ENCODE data around the gene CAMK1D. TPM values are rescaled to one million over a fixed set of nuclear protein-coding genes. Genes with fewer than 3 reads are reported as not detected.
A peak's percentile ranks its signal among the peaks of the same experiment; 100 is the strongest.

Gene CAMK1D
- polyA plus RNA-seq, 2 of the 4 experiments (the other 2 are of a cell fraction) = 6.6 to 12.5 TPM

DNA sequence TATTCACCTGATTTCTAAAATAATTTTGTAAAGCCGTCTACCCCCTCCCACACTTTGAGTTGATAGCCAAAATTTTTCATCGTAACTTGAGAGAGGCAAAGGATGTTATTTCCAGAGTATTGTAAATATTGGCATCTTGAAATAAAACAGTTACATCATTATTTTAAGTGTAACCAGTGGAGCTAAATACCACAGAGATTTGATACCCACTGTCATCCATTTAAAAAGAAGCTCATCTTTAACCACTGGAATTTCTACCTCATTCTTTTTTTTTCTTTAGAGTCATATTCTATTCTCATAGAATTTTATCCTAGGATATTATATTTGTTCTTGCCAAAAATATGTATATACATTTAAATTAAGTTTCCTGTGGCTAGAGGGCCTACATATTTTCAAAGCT is 48.6 kb downstream of the CAMK1D start:
- CTCF ChIA-PET = interaction anchor here (1.0 to 1.1 kb wide), 3 partner anchors 31 to 313 kb away, joined by 3 to 5 read pairs (median 3); no protein-coding TSS in a partner anchor

DNA sequence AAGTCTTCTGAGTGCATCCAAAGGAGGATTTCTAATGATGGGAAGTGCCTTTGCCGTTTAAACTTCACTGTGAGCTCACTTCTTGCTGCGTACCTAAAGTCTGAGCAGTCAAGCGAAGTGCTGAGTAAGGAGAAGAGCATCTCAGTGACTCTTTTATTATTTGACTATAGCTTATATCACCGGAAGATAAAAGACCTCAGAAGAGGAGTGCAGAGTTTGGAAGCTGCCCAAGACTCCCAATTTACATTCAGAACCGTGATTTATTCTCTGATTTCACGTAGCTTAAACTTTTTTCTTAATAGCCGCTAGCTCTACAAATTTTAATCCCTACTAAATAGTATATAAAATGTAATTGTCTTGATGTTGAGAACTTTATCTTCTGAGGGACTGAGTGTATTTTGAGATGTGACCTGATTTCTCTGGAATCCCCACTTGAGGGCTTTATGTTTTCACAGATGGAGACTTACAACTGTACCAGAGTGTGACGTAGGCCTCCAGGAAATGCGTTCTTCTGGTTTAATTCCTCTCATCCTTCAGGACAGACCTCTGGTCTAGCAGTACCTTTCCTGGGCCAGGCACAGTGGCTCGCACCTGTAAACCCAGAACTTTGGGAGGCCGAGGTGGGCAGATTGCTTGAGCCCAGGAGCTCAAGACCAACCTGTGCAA is 51.1 kb downstream of the CAMK1D start:
- no peak for FAIRE-seq

More for the DNA sequence above, 48.6 kb downstream of the CAMK1D start:
- no peak overlapping the region for H3K4me3 ChIP-seq
- no peaks in the 10 kb centered on the region for H3K9me3 ChIP-seq
- H3K4me2 ChIP-seq = no peak overlapping the region
- ATAC-seq (no peak), FAIRE-seq (no peak), DNase-seq (ENCODE audit: low read depth in 1 of 2, low spot score in 1 of 2) (no peak)
- H3K27ac ChIP-seq = peak overlapping the region in 1 of 2 experiments; percentile 51; a peak in 1 of 6 replicates
- peaks cover 20% of the 10 kb centered on the region for H3K4me1 ChIP-seq
- TF ChIP-seq ESRRA (IDR thresholded peaks at IDR 0.05; ENCODE audit: borderline replicate concordance, low read length) (no peak), HDAC2 (IDR thresholded peaks at IDR 0.05) (no peak), SREBF2 (IDR thresholded peaks at IDR 0.05) (no peak), FOSL2 (IDR thresholded peaks at IDR 0.05) (no peak), FOSL2 (CRISPR knock-in tag; IDR thresholded peaks at IDR 0.05) (no peak), ZC3H11A (IDR thresholded peaks at IDR 0.05) (no peak), NFE2L2 (conservative IDR thresholded peaks at IDR 0.05; ENCODE audit: low read length) (no peak), POLR2AphosphoS2 (conservative IDR thresholded peaks at IDR 0.05; ENCODE audit: low read length) (no peak), PHF8 (IDR thresholded peaks at IDR 0.05; ENCODE audit: borderline replicate concordance, low read depth) (no peak)
- TF ChIP-seq, protein P1, sequence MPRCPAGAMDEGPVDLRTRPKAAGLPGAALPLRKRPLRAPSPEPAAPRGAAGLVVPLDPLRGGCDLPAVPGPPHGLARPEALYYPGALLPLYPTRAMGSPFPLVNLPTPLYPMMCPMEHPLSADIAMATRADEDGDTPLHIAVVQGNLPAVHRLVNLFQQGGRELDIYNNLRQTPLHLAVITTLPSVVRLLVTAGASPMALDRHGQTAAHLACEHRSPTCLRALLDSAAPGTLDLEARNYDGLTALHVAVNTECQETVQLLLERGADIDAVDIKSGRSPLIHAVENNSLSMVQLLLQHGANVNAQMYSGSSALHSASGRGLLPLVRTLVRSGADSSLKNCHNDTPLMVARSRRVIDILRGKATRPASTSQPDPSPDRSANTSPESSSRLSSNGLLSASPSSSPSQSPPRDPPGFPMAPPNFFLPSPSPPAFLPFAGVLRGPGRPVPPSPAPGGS (IDR thresholded peaks at IDR 0.05) = no peak
- TF ChIP-seq, protein P2, sequence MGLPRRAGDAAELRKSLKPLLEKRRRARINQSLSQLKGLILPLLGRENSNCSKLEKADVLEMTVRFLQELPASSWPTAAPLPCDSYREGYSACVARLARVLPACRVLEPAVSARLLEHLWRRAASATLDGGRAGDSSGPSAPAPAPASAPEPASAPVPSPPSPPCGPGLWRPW (IDR thresholded peaks at IDR 0.05) = no peak
- POLR2A ChIA-PET = no interaction called here
- 87% methylated on average over 2 of the region's 2 CpGs for WGBS (ENCODE audit: missing lambda C conversion rate)

DNA sequence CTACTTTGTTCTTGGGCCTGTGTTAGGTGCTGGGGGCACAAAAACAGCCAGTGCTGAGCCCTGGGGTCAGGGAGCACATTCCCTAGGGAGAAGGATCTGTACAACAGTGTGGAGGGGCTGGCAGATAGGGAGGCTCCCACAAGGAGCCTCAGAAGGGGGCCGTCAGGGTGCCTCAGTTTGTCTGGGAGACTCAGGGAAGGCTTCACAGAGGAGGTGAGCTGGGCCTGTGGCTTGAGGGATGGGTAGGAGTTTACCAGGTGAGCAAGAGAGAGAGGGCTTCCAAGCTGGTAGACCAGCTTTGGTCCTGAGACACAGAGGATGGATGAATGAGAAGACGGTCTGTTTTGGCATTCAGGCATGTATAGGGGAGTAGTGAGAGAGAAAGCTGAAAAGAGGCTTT is 52.1 kb downstream of the CAMK1D start:
- H3K4me3 ChIP-seq = no peak overlapping the region
- H3K4me1 ChIP-seq = peaks cover 31% of the 10 kb centered on the region
- POLR2A ChIA-PET = interaction anchor here (0.6 kb wide), 1 partner anchor 15 kb away, joined by 3 read pairs; no protein-coding TSS in a partner anchor
- H3K9me3 ChIP-seq = no peaks in the 10 kb centered on the region
- H3K27ac ChIP-seq = peak overlapping the region; percentile 22 to 72; a peak in 3 of 6 replicates
- no peak for DNase-seq (ENCODE audit: low read depth in 1 of 2, low spot score in 1 of 2)
- no peak overlapping the region for H3K4me2 ChIP-seq
- ATAC-seq = no peak
- CTCF ChIA-PET = interaction anchor here (0.6 to 2.1 kb wide), 6 partner anchors 19 to 310 kb away, joined by 3 to 12 read pairs (median 4); no protein-coding TSS in a partner anchor
- 79% methylated on average over 2 of the region's 2 CpGs for WGBS (ENCODE audit: missing lambda C conversion rate)
- no peak for FAIRE-seq
- TF ChIP-seq HDAC2 (IDR thresholded peaks at IDR 0.05) = no peak
- TF ChIP-seq, protein P1 (IDR thresholded peaks at IDR 0.05) = no peak
- TF ChIP-seq, protein P3, sequence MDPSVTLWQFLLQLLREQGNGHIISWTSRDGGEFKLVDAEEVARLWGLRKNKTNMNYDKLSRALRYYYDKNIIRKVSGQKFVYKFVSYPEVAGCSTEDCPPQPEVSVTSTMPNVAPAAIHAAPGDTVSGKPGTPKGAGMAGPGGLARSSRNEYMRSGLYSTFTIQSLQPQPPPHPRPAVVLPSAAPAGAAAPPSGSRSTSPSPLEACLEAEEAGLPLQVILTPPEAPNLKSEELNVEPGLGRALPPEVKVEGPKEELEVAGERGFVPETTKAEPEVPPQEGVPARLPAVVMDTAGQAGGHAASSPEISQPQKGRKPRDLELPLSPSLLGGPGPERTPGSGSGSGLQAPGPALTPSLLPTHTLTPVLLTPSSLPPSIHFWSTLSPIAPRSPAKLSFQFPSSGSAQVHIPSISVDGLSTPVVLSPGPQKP (IDR thresholded peaks at IDR 0.05; ENCODE audit: low read depth, low read length) = no peak
- TF ChIP-seq RAD21 (conservative IDR thresholded peaks at IDR 0.05 in 1 of 2, IDR thresholded peaks at IDR 0.05 in 1 of 2) = no peak
- TF ChIP-seq TP53 (CRISPR knock-in tag; IDR thresholded peaks at IDR 0.05) = no peak
- TF ChIP-seq, protein P4, sequence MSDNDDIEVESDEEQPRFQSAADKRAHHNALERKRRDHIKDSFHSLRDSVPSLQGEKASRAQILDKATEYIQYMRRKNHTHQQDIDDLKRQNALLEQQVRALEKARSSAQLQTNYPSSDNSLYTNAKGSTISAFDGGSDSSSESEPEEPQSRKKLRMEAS (IDR thresholded peaks at IDR 0.05) = no peak
- TF ChIP-seq SMC3 (IDR thresholded peaks at IDR 0.05) = no peak
- no peak for TF ChIP-seq POLR2A (IDR thresholded peaks at IDR 0.05; ENCODE audit: low read length)
- TF ChIP-seq FOXS1 (CRISPR knock-in tag; IDR thresholded peaks at IDR 0.05) = no peak
- TF ChIP-seq, protein P5, sequence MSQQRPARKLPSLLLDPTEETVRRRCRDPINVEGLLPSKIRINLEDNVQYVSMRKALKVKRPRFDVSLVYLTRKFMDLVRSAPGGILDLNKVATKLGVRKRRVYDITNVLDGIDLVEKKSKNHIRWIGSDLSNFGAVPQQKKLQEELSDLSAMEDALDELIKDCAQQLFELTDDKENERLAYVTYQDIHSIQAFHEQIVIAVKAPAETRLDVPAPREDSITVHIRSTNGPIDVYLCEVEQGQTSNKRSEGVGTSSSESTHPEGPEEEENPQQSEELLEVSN (IDR thresholded peaks at IDR 0.05; ENCODE audit: borderline replicate concordance, low read depth) = no peak
- TF ChIP-seq, protein P6, sequence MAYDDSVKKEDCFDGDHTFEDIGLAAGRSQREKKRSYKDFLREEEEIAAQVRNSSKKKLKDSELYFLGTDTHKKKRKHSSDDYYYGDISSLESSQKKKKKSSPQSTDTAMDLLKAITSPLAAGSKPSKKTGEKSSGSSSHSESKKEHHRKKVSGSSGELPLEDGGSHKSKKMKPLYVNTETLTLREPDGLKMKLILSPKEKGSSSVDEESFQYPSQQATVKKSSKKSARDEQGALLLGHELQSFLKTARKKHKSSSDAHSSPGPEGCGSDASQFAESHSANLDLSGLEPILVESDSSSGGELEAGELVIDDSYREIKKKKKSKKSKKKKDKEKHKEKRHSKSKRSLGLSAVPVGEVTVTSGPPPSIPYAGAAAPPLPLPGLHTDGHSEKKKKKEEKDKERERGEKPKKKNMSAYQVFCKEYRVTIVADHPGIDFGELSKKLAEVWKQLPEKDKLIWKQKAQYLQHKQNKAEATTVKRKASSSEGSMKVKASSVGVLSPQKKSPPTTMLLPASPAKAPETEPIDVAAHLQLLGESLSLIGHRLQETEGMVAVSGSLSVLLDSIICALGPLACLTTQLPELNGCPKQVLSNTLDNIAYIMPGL (CRISPR knock-in tag; IDR thresholded peaks at IDR 0.05; ENCODE audit: borderline replicate concordance) = no peak
- TF ChIP-seq, protein P7, sequence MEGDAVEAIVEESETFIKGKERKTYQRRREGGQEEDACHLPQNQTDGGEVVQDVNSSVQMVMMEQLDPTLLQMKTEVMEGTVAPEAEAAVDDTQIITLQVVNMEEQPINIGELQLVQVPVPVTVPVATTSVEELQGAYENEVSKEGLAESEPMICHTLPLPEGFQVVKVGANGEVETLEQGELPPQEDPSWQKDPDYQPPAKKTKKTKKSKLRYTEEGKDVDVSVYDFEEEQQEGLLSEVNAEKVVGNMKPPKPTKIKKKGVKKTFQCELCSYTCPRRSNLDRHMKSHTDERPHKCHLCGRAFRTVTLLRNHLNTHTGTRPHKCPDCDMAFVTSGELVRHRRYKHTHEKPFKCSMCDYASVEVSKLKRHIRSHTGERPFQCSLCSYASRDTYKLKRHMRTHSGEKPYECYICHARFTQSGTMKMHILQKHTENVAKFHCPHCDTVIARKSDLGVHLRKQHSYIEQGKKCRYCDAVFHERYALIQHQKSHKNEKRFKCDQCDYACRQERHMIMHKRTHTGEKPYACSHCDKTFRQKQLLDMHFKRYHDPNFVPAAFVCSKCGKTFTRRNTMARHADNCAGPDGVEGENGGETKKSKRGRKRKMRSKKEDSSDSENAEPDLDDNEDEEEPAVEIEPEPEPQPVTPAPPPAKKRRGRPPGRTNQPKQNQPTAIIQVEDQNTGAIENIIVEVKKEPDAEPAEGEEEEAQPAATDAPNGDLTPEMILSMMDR (IDR thresholded peaks at IDR 0.05) = no peak

More for the DNA sequence above, 51.1 kb downstream of the CAMK1D start:
- Histone ChIP-seq H3K9me3 (no peaks in the 10 kb centered on the region), H3K4me1 (peaks cover 26% of the 10 kb centered on the region), H3K4me3 (no peak overlapping the region), H3K27ac (peak overlapping the region; percentile 45 to 78; a peak in 4 of 6 replicates), H3K4me2 (peak overlapping the region; percentile 65)
- 41% methylated on average over 11 of the region's 11 CpGs for WGBS (ENCODE audit: missing lambda C conversion rate)
- DNase-seq (ENCODE audit: low read depth in 1 of 2, low spot score in 1 of 2) (peak in 1 of 2 experiments; percentile 66), ATAC-seq (peak; percentile 75 to 78; a peak in 5 of 6 replicates)
- TF ChIP-seq FOSL2 (IDR thresholded peaks at IDR 0.05) (no peak), FOSL2 (CRISPR knock-in tag; IDR thresholded peaks at IDR 0.05) (peak; percentile 52; the same call in 1 of the 2 replicates), JUNB (IDR thresholded peaks at IDR 0.05) (peak; percentile 33; the same call in 1 of the 2 replicates), PHF8 (IDR thresholded peaks at IDR 0.05; ENCODE audit: borderline replicate concordance, low read depth) (no peak), GATA3 (IDR thresholded peaks at IDR 0.05; ENCODE audit: borderline replicate concordance) (peak; percentile 25; the same call in 1 of the 2 replicates), EP300 (IDR thresholded peaks at IDR 0.05) (peak in 1 of 2 experiments; percentile 46; a peak in 1 of 5 replicates), MAFK (IDR thresholded peaks at IDR 0.05; ENCODE audit: partially characterized antibody) (peak; percentile 88), RARB (CRISPR knock-in tag; IDR thresholded peaks at IDR 0.05) (no peak)
- ChIA-PET POLR2A (no interaction called here), CTCF (interaction anchor here (0.8 to 1.6 kb wide), 5 partner anchors 9 to 311 kb away, joined by 3 to 12 read pairs (median 4); no protein-coding TSS in a partner anchor)
